PC-3 (cell line): ENCODE data around the gene TMC2. TPM values are rescaled to one million over a fixed set of nuclear protein-coding genes. Genes with fewer than 3 reads are reported as not detected.

ENCODE experiments used
- ATAC-seq: fragments of 200-7000 bp; cut with Tn5 transposase; 2 replicates; pipeline ENCODE4 v1.9.1; 2020; ENCODE audit warnings: mild to moderate bottlenecking, moderate library complexity
- BruUV-seq: library from RNA; stranded (reverse); fragments of 400-500 nt; replicated peaks from 2 replicates; lab custom pipeline; 2021; lab: Mats Ljungman, UMichigan
- CTCF ChIA-PET: fragments of 300-600 bp; sonication (Branson Sonifier 250); formaldehyde crosslinking; loops from one replicate; lab custom pipeline; 2022; ENCODE audit warnings: antibody characterized with exemption; lab: Charles Lee
- POLR2A ChIA-PET: fragments of 300-600 bp; sonication (Branson Sonifier 250); formaldehyde crosslinking; loops from one replicate; lab custom pipeline; 2022; ENCODE audit warnings: antibody characterized with exemption; ENCODE audit not compliant: unreplicated experiment; lab: Charles Lee
- DNase-seq: peaks from one replicate; pipeline ENCODE4 v3.0.0-alpha.2; 2015
- H2AFZ ChIP-seq: fragments of 300-600 bp; sonication (generic); 2 replicates; pipeline ENCODE4 v1.6.0; 2016; ENCODE audit warnings: antibody characterized with exemption, low read length
- H3F3A ChIP-seq: fragments of 300-600 bp; sonication (generic); one replicate; pipeline ENCODE4 v1.6.0; 2017; ENCODE audit warnings: antibody characterized with exemption, low read length, control low read depth, mild to moderate bottlenecking; ENCODE audit not compliant: unreplicated experiment
- H3K27ac ChIP-seq: fragments of 300-600 bp; sonication (generic); 2 replicates; pipeline ENCODE4 v1.5.1; 2016; ENCODE audit warnings: mild to moderate bottlenecking, low read length
- H3K27me3 ChIP-seq: fragments of 300-600 bp; sonication (generic); 2 replicates; pipeline ENCODE4 v1.6.1; 2016; ENCODE audit warnings: low read length, mixed read lengths
- H3K36me3 ChIP-seq: fragments of 300-600 bp; sonication (generic); 2 replicates; pipeline ENCODE4 v1.6.1; 2016; ENCODE audit warnings: low read depth, mixed run types, low read length, mixed read lengths
- H3K4me1 ChIP-seq: fragments of 300-600 bp; sonication (generic); 2 replicates; pipeline ENCODE4 v1.5.1; 2016; ENCODE audit warnings: low read length; ENCODE audit not compliant: insufficient read depth
- H3K4me2 ChIP-seq: fragments of 300-600 bp; sonication (generic); 2 replicates; pipeline ENCODE4 v1.6.0; 2016; ENCODE audit warnings: low read length
- H3K4me3 ChIP-seq: fragments of 300-600 bp; sonication (generic); 2 replicates; pipeline ENCODE4 v1.5.1; 2016; ENCODE audit warnings: mild to moderate bottlenecking, low read length, mixed read lengths
- H3K79me2 ChIP-seq: fragments of 300-600 bp; sonication (generic); 2 replicates; pipeline ENCODE4 v1.6.1; 2017; ENCODE audit warnings: low read length, mixed read lengths
- H3K9ac ChIP-seq: fragments of 300-600 bp; sonication (generic); 2 replicates; pipeline ENCODE4 v1.6.0; 2016; ENCODE audit warnings: mild to moderate bottlenecking, low read length
- H3K9me2 ChIP-seq: fragments of 300-600 bp; sonication (generic); replicated peaks from 2 replicates; pipeline ENCODE4 v1.6.1; 2016; ENCODE audit warnings: mixed run types, low read length, mixed read lengths
- H3K9me3 ChIP-seq: fragments of 300-600 bp; sonication (generic); 2 replicates; pipeline ENCODE4 v1.6.1; 2016; ENCODE audit warnings: low read length, mixed read lengths
- H4K20me1 ChIP-seq: fragments of 300-600 bp; sonication (generic); 2 replicates; pipeline ENCODE4 v1.6.1; 2016; ENCODE audit warnings: low read length, mixed read lengths
- CTCF ChIP-seq: fragments of 300-600 bp; sonication (generic); conservative IDR thresholded peaks from 2 replicates; pipeline ENCODE4 v1.5.1; 2017; ENCODE audit warnings: antibody characterized with exemption, low read depth, mild to moderate bottlenecking, low read length
- EZH2 ChIP-seq: fragments of 300-600 bp; sonication (generic); IDR thresholded peaks from one replicate; pipeline ENCODE4 v1.6.1; 2017; ENCODE audit warnings: antibody characterized with exemption, mild to moderate bottlenecking, low read length; ENCODE audit not compliant: unreplicated experiment
- EZH2phosphoT487 ChIP-seq: fragments of 300-600 bp; sonication (generic); IDR thresholded peaks from 2 replicates; pipeline ENCODE4 v1.6.1; 2018; ENCODE audit warnings: mild to moderate bottlenecking, antibody characterized with exemption, low read length, borderline replicate concordance
- intact Hi-C: fragments of 100-400 bp; cut with micrococcal nuclease; formaldehyde crosslinking; loops from 2 replicates; pipeline ENCODE4 v1.9.0; 2023
- total RNA-seq: library from RNA; depleted of rRNA; stranded (reverse); fragments of >200 nt; gene quantifications from 2 replicates; pipeline ENCODE4 v1.2.3, GENCODE V29; 2014

The TMC2 gene
- total RNA-seq, 1 experiment from 2014 or later = not detected

- intact Hi-C loops = no loop called here
- Histone ChIP-seq H3F3A (no peaks in the 10 kb centered on the region), H3K4me1 (no peaks in the 10 kb centered on the region), H3K9ac (no peak overlapping the region), H3K79me2 (no peaks in the 10 kb centered on the region), H3K36me3 (no peaks in the 10 kb centered on the region), H3K4me3 (no peak overlapping the region), H3K27ac (no peak overlapping the region), H2AFZ (no peak overlapping the region), H4K20me1 (no peaks in the 10 kb centered on the region), H3K9me2 (peaks cover 5% of the 10 kb centered on the region; the same call in 1 of the 2 replicates), H3K4me2 (no peak overlapping the region), H3K9me3 (no peaks in the 10 kb centered on the region; the same call in 1 of the 2 replicates), H3K27me3 (peaks cover 35% of the 10 kb centered on the region)
- CTCF ChIA-PET = no interaction called here
- no TSS peak for BruUV-seq
- POLR2A ChIA-PET = no interaction called here
- ATAC-seq = no peak
- no peak for DNase-seq
- no peak for TF ChIP-seq CTCF
- no peak for TF ChIP-seq EZH2
- no peak for TF ChIP-seq EZH2phosphoT487
Measured at GRCh38 chr20:2618815-2619214, 82.4 kb downstream of the TMC2 start.

GRCh38 chr20:2619337-2619736, 83.0 kb downstream of the TMC2 start:
- no peak overlapping the region for H3K27ac ChIP-seq
- H4K20me1 ChIP-seq = no peaks in the 10 kb centered on the region
- no peaks in the 10 kb centered on the region for H3K79me2 ChIP-seq
- H2AFZ ChIP-seq = no peak overlapping the region
- H3K9me2 ChIP-seq = peaks cover 5% of the 10 kb centered on the region; the same call in 1 of the 2 replicates
- POLR2A ChIA-PET = no interaction called here
- no peak overlapping the region for H3K4me3 ChIP-seq
- no peak overlapping the region for H3K4me2 ChIP-seq
- TF ChIP-seq EZH2 = no peak
- TF ChIP-seq EZH2phosphoT487 = no peak
- TF ChIP-seq CTCF = no peak
- no peaks in the 10 kb centered on the region; the same call in 1 of the 2 replicates for H3K9me3 ChIP-seq
- H3K9ac ChIP-seq = no peak overlapping the region
- no peaks in the 10 kb centered on the region for H3K36me3 ChIP-seq
- CTCF ChIA-PET = no interaction called here
- ATAC-seq (no peak), DNase-seq (no peak)
- no peaks in the 10 kb centered on the region for H3K4me1 ChIP-seq
- BruUV-seq = no TSS peak
- intact Hi-C loops = no loop called here
- peaks cover 32% of the 10 kb centered on the region for H3K27me3 ChIP-seq
- H3F3A ChIP-seq = no peaks in the 10 kb centered on the region

- H3K4me1 ChIP-seq = no peaks in the 10 kb centered on the region
- no peak overlapping the region for H3K4me3 ChIP-seq
- no peak for TF ChIP-seq EZH2
- no peak for TF ChIP-seq EZH2phosphoT487
- TF ChIP-seq CTCF = no peak
- H3K36me3 ChIP-seq = no peaks in the 10 kb centered on the region
- no peaks in the 10 kb centered on the region; the same call in 1 of the 2 replicates for H3K9me3 ChIP-seq
- H4K20me1 ChIP-seq = no peaks in the 10 kb centered on the region
- DNase-seq (peak; percentile 48), ATAC-seq (no peak)
- ChIA-PET POLR2A (no interaction called here), CTCF (no interaction called here)
- H3K9me2 ChIP-seq = peaks cover 5% of the 10 kb centered on the region; the same call in 1 of the 2 replicates
- H2AFZ ChIP-seq = no peak overlapping the region
- no peaks in the 10 kb centered on the region for H3F3A ChIP-seq
- H3K27ac ChIP-seq = no peak overlapping the region
- H3K4me2 ChIP-seq = no peak overlapping the region
- intact Hi-C loops = no loop called here
- no peak overlapping the region for H3K9ac ChIP-seq
- H3K79me2 ChIP-seq = no peaks in the 10 kb centered on the region
- BruUV-seq = no TSS peak
- H3K27me3 ChIP-seq = peaks cover 30% of the 10 kb centered on the region
Measured at GRCh38 chr20:2619961-2620595, 83.7 kb downstream of the TMC2 start.
